HG02852 (cell line): ENCODE data around the gene TRANK1.

Experiments
- ATAC-seq: cut with Tn5 transposase; IDR thresholded peaks from one replicate; pipeline ENCODE4 v1.9.1; 2021; ENCODE audit warnings: mild to moderate bottlenecking, moderate library complexity; ENCODE audit not compliant: unreplicated experiment

TRANK1 gene

DNA sequence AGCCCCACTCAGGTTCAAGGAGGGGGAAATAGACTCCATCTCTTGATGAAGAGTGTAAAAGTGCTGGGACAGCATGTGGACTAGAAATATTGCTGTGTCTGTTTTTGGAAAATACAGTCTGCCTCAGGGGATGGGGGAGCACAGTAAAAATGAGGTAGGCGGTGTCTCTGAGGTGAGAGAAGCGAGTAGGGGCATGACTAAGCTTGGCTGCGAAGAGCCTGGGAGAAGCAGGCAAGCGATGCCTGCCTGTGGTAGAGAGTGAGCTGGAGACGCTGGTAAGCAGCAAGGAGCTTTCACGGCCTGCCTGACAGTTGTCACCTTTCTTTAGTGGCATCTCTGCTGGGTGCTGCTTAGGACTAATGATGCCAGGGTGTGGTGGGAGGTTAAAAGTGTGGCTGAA lies 131.5 kb downstream of the TRANK1 start:
- no peak for ATAC-seq

- ATAC-seq, result no peak
These were observed 132.6 kb downstream of the TRANK1 start for GRCh38 chr3:36812240-36812639.

DNA sequence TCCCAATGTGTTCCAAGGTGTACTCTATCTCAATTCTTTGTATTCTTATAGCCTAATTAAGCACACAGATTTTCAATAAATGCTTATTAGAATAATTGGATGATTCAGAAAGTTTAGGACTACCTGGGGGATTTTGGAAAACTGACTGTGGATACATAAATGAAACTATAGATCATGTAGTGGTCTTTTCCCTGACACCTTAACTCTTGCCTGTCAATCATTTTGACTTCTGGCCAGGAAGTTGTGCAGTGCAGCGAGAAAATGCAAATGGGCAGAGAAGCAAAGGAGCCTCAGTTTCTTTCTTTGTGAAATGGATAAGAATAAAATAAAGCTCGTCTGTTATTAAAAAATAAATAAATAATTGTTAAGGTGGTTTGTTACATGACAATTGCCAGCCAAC lies 133.1 kb downstream of the TRANK1 start:
- ATAC-seq, result no peak

GRCh38 chr3:36804295-36805055 lies 140.4 kb downstream of the TRANK1 start:
- no peak for ATAC-seq

GRCh38 chr3:36803091-36803791 lies 141.6 kb downstream of the TRANK1 start:
- no peak for ATAC-seq

- no peak for ATAC-seq
These were observed 144.2 kb downstream of the TRANK1 start for GRCh38 chr3:36800533-36801116.

- no peak for ATAC-seq
These were observed 148.0 kb downstream of the TRANK1 start for GRCh38 chr3:36796881-36797280.

DNA sequence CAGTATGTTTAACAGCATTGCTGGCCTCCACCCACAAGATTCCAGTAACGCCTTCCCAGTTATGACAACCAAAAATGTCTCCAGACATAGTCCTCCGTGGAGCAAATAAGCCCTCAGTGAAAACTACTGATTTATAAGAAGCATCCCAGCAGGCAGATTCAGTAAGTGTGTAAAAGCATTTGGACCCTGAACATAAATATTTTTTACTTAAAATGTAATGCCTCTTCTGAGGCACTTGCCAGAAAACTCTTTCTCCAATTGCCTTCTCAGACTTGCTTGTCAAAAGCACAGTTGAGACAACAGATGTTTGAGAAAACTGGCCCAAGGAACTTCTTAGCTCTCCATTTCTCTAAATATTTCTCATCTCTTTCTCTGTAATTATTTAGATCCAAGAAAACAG lies 148.7 kb downstream of the TRANK1 start:
- no peak for ATAC-seq

- no peak for ATAC-seq
These were observed 149.2 kb downstream of the TRANK1 start for GRCh38 chr3:36795622-36796021.

- ATAC-seq, result peak; percentile 56
These were observed 152.5 kb downstream of the TRANK1 start for GRCh38 chr3:36792342-36792741.

DNA sequence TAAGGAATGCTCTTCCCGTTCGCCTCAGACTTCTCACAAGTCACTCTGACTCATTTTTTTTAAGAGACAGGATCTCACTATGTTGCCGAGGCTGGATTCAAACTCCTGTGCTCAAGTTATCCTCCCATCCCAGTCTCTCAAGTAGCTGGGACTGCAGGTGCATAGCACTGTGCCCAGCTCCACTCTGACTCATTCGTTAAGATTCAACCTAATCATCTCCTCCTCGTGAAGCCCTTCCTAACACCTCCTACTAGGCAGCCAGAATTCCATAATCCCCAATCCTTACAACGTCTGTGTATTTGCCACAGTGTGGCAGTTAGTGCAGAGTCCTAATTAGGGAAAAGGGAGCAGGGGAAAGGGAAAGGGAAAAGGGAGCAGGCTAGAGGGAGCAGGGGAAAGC lies 154.1 kb downstream of the TRANK1 start:
- ATAC-seq, result no peak

DNA sequence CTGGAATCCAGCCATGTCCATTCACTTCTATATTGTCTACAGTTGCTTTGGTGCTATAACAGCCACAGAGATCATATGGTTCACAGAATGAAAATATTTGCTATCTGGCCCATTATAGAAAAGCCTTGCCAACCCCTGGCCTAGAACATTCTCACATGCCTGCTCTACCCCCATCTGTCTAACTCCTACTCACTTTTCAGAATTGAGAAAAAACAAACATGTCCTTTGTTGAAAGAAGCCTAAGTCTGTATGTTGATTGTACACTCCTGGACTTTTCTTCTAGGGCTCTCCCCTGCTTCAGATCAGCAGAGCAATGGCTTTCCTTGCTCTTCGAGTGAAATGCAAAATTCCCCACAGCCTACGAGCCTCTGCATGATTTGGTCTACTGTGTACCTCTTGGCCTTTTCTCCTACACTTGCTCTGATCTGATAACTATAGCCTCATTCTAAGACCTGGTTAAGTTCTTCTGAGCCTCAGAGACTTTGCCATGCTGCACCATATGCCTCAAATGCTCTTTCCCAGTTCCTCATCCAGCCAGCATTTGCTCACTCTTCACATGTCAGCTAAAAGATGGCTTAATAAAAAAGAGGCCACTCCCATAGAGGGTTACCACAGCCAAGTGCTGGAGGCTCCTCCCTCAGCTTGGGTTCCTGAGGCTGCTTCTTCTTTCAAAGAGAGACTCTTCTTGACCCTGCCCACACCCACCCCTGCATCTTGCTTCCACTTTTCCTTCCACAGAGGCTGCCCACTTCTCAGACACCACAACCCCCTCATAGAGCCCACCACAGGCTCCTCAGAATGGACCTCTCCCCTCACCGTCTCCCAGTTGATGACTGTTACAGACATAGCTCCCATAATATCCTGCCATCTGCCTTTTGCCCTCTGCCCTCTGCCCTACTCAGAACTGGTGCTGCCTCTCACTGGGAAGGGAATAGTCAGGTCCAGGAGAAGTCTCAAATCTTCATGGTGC lies 157.6 kb downstream of the TRANK1 start:
- no peak for ATAC-seq

DNA sequence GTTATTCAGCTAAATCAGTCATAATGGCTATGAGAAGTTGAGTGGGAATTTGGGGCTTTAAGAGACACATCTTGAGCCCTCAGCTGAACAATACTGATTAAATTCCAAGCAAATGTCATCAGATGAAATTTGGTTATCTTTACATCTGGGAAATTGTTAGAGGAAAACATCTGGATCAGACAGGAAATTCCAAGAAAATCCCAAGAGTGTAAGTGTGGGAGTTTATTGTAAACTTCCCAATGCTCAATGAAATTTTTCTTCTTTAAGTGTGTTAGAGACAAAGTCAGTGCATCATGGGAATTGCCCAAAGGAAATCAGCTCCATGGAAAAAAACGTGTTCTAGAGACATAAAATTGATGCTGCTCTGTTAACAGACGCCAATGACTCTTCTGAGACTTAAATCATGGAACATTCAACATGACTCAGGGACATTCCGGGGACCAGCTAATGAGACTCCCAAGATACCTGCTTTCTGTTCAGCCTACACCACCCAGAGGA lies 160.7 kb downstream of the TRANK1 start:
- ATAC-seq, result no peak

DNA sequence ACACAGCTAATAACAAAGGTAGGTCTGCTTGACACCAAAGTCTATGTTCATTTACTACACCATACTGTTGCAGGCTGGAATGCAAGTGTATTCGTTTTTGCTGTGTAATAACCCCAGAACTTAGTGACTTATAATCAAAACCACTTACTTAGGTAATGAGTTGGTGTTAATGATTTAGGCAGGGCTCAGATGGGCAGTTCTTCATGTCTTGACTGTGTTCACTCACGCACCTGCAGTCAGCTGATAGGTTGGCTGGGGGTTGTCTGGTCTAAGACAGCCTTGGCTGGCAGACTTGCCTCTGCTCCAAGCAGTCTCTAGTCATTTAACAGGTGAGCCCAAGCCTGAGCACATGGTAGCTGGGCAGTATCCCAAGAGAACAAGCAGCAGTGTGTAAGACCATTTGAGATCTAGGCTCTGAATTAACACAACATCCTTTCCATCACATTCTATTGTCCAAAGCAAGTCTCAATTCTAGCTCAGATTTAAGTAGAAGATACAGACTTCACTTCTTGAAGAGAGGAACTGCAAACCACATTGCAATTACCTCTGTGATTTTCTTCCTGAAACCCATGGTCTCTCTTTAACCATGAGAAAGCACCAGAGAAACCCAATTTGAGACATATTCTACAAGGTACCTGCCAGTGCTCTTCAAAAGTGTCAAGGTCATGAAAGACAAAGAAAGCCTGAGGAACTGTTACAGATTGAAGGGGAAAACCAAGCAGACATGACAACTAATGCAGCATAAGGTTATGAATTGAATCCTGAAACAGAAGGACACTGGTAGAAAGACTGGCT lies 167.2 kb downstream of the TRANK1 start:
- ATAC-seq, result peak; percentile 57
